GM06990 (cell line): ENCODE results near the gene ALDH1A3.
A peak's percentile ranks its signal among the peaks of the same experiment; 100 is the strongest.

Source experiments
- DNase-seq: peaks from one replicate; pipeline ENCODE4 v3.0.0-alpha.2; 2011; ENCODE audit not compliant: insufficient read length; ENCODE audit errors: extremely low read depth
- H3K27me3 ChIP-seq: replicated peaks from 2 replicates; pipeline ENCODE4 v1.6.0; 2011; ENCODE audit warnings: low read length; ENCODE audit not compliant: control insufficient read depth, insufficient read depth
- H3K36me3 ChIP-seq: 2 replicates; pipeline ENCODE4 v1.5.1; 2011; ENCODE audit warnings: low read length; ENCODE audit not compliant: control insufficient read depth, insufficient read depth
- H3K4me3 ChIP-seq: replicated peaks from 2 replicates; pipeline ENCODE4 v1.5.1; 2011; ENCODE audit warnings: low read depth, mild to moderate bottlenecking, control low read depth, low read length
- TF ChIP-seq, protein P1 (sequence below): IDR thresholded peaks from 2 replicates; pipeline ENCODE4 v1.5.1; 2011; ENCODE audit warnings: low read length, control low read depth, mild to moderate bottlenecking, inconsistent platforms; ENCODE audit not compliant: insufficient read depth, poor library complexity, severe bottlenecking

The ALDH1A3 gene

DNA sequence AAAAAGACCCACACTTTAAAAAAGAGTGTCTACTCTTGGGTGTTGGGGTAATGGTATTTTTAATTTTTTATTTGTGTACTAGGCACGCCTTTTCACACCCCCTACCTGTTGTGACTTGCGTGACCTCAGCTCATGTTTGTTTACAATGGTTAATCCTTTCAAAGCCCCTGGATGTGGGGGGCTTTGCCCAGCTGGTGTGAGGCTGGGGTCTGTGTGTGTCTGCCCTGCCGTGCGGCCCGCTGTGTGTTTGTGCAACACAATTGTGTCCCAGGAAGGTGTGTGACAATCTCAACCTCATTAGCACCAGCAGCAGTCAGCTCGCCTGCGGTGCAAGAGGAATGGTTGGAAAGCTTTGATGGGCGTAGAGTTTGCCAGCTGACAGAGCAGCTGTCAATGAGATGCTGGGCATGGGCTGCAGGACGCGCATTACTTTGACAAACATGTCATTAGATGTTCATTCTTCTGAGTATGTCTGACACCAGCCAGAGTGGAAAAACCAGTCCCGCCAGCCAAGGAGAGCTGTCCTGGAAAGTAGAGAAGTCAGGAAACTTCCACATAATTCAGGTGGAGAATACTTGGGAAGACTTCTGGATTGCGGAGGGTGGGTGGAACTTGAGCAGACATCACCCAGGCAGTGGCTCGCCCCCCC, 49.1 kb downstream of the ALDH1A3 start:
- Histone ChIP-seq H3K27me3 (no peaks in the 10 kb centered on the region), H3K4me3 (no peak overlapping the region), H3K36me3 (peaks cover 21% of the 10 kb centered on the region)
- TF ChIP-seq, protein P1, sequence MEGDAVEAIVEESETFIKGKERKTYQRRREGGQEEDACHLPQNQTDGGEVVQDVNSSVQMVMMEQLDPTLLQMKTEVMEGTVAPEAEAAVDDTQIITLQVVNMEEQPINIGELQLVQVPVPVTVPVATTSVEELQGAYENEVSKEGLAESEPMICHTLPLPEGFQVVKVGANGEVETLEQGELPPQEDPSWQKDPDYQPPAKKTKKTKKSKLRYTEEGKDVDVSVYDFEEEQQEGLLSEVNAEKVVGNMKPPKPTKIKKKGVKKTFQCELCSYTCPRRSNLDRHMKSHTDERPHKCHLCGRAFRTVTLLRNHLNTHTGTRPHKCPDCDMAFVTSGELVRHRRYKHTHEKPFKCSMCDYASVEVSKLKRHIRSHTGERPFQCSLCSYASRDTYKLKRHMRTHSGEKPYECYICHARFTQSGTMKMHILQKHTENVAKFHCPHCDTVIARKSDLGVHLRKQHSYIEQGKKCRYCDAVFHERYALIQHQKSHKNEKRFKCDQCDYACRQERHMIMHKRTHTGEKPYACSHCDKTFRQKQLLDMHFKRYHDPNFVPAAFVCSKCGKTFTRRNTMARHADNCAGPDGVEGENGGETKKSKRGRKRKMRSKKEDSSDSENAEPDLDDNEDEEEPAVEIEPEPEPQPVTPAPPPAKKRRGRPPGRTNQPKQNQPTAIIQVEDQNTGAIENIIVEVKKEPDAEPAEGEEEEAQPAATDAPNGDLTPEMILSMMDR = no peak
- no peak for DNase-seq

DNA sequence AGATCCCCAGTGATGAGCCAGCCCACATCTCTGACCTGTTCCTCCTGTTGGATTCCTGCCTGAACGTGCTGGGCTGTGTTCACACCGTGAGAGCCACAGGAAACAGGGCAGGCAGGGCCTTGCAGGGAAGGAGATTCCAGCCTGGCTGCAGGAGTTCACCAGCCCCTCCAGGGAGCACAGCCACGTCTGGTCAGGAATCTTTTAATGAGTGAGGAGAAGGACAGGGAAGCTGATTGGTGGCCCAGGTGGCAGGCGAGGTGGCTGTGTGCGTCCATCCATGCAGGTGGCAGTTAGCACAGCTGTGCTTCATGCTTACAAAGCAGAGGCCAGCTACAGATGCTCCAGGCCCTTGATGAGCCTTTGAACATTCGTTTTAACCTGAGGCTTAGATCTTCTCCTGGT, 50.0 kb downstream of the ALDH1A3 start:
- no peaks in the 10 kb centered on the region for H3K27me3 ChIP-seq
- H3K4me3 ChIP-seq = no peak overlapping the region
- TF ChIP-seq, protein P1 = no peak
- DNase-seq = peak; percentile 59
- peaks cover 16% of the 10 kb centered on the region for H3K36me3 ChIP-seq

DNA sequence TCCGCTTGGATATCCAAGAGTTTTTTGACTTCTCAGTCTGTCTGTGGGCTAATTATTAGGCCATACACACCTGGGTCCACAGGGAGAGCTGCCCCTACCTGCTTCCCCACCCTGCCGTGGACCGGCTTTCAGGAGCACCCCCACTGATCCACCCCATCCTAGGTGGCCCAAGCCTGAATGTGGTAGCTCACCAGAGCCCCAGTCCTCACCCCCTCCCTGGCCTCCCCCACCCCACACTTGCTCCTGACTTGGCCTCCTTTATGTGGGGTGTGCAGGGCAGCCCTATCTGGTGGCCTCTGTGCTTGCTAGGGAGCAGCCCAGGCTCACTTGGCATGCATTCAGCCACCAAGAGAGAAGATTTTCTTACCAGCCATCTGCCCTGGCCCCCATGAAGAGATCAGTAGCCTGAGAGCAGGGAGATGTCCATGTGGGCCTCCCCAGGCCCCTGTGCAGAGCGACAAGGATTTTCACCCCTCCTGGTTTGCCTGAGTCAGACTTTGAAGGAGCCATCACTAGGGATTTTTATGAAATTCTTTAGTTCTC, 50.7 kb downstream of the ALDH1A3 start:
- Histone ChIP-seq H3K4me3 (no peak overlapping the region), H3K36me3 (peaks cover 16% of the 10 kb centered on the region), H3K27me3 (no peaks in the 10 kb centered on the region)
- DNase-seq = no peak
- TF ChIP-seq, protein P1 = no peak

DNA sequence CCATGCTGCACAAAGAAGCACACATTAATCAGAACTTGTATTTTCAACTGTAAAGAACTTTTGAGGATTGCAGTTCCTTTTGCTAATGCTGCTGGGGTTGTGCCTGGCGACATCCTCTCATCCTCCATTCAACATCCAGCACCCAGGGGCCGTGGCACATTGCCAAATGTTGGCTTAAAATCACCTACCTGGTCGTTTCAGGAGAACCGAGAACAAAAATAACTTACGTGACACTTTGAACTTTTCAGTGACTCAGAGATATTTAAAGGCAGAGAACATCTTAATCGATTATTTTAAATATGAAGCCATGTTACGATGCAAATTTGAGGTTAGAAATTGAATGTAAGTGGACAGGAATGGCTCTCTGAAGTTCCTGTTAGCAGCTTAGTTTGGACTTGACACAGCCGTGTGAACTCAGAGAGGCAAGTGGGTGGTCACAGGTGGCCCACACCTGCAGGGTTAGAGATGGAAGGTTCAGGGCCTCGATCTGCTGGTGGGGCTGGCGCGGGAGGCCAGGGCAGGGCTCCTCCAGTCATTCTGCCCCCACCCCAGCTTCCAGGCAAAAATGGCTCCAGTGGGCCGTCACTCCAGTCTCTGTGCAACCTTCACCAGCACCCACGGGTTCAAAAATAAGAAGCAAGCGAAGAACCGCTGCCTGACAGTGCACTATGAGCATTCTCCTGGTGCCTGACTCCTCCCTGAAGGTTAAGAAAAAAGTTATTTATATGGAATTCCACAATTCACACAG, 51.7 kb downstream of the ALDH1A3 start:
- peak; percentile 64 for DNase-seq
- H3K27me3 ChIP-seq = no peaks in the 10 kb centered on the region
- H3K4me3 ChIP-seq = peak overlapping the region; percentile 6; the same call in 1 of the 2 replicates
- TF ChIP-seq, protein P1 = no peak
- peaks cover 11% of the 10 kb centered on the region for H3K36me3 ChIP-seq

DNA sequence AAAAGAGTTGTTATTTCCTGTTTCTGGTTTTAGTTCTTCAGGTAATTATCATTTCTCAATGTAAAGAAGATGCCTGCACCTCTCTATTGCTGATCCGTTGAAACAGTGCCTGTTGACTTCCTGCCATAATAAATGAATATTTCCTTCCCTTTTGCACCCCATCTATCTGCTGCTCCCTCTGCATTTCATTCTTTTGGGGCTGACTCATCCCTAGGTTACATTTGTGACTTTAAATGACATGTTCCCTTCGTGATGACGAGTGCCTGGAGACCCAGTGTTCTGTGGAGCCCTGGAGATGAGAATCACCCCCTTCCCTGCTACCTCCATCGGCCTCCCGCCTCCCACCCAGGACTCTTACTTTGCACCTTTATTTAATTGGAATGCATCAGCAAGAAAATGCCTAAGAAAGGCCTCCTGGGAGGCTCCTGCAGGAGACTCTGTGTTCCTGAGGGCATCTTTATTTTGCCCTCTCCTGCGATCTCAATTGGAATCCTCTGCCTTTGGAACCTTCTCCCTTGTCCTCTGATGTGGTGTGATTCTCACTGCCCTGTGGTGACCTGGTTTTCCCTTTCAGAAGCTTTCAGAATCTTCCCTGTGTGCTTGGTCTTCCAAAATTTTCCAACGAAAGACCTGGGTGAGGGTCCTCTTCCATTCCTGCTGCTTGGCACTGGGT, 53.2 kb downstream of the ALDH1A3 start:
- Histone ChIP-seq H3K27me3 (no peaks in the 10 kb centered on the region), H3K36me3 (peaks cover 10% of the 10 kb centered on the region), H3K4me3 (no peak overlapping the region)
- no peak for DNase-seq
- TF ChIP-seq, protein P1 = no peak
